NB4 (cell line): Measurements from ENCODE around the gene KIAA1217.
A peak's percentile ranks its signal among the peaks of the same experiment; 100 is the strongest.

Experiments used
- DNase-seq: peaks from one replicate; pipeline ENCODE4 v3.0.0; 2010; ENCODE audit warnings: low read depth
- H3K4me3 ChIP-seq: one replicate; pipeline ENCODE4 v1.5.1; 2011; ENCODE audit warnings: mild to moderate bottlenecking, low read depth, low read length, moderate library complexity
- CTCF ChIP-seq: IDR thresholded peaks from one replicate; pipeline ENCODE4 v1.5.1; 2012; ENCODE audit warnings: low read depth, low read length
- MYC ChIP-seq: IDR thresholded peaks from 2 replicates; pipeline ENCODE4 v1.6.1; 2011; ENCODE audit warnings: low read depth, low read length
- POLR2A ChIP-seq: IDR thresholded peaks from 2 replicates; pipeline ENCODE4 v1.6.1; 2011; ENCODE audit warnings: mild to moderate bottlenecking; ENCODE audit not compliant: insufficient read length; ENCODE audit errors: extremely low read depth
- TF ChIP-seq, protein P1 (sequence below): IDR thresholded peaks from 2 replicates; pipeline ENCODE4 v1.6.1; 2011; ENCODE audit warnings: low read depth, low read length

The KIAA1217 gene

GRCh38 chr10:24545585-24545984 is 336.6 kb downstream of the KIAA1217 start:
- DNase-seq = no peak
- H3K4me3 ChIP-seq = no peak overlapping the region
- TF ChIP-seq, protein P1, sequence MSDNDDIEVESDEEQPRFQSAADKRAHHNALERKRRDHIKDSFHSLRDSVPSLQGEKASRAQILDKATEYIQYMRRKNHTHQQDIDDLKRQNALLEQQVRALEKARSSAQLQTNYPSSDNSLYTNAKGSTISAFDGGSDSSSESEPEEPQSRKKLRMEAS = no peak
- TF ChIP-seq POLR2A = no peak
- no peak for TF ChIP-seq CTCF
- no peak for TF ChIP-seq MYC

GRCh38 chr10:24550680-24551079 is 341.7 kb downstream of the KIAA1217 start:
- DNase-seq = no peak
- TF ChIP-seq MYC = no peak
- no peak for TF ChIP-seq POLR2A
- TF ChIP-seq, protein P1 = no peak
- no peak for TF ChIP-seq CTCF
- H3K4me3 ChIP-seq = no peak overlapping the region

DNA sequence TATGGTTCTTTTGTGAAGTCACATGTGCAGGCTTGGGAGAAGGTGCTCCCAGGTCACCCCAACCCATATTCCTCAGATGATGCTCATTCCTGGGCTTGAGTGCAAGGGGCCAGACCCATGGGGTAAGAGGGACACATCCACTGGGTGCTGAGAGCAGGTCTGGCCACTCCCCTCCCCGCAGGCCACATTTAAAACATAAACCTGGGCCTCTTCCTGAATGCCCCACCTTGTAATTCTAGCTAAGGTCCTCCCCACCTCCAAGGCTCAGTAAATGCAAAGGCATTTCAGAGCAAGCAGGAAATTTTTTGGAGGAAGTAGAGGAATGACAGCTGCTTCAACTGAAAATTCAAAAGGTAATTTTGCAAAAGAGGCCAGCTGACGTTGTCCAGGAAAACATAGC is 342.2 kb downstream of the KIAA1217 start:
- H3K4me3 ChIP-seq = no peak overlapping the region
- no peak for DNase-seq
- TF ChIP-seq CTCF = no peak
- TF ChIP-seq, protein P1 = no peak
- no peak for TF ChIP-seq POLR2A
- no peak for TF ChIP-seq MYC

DNA sequence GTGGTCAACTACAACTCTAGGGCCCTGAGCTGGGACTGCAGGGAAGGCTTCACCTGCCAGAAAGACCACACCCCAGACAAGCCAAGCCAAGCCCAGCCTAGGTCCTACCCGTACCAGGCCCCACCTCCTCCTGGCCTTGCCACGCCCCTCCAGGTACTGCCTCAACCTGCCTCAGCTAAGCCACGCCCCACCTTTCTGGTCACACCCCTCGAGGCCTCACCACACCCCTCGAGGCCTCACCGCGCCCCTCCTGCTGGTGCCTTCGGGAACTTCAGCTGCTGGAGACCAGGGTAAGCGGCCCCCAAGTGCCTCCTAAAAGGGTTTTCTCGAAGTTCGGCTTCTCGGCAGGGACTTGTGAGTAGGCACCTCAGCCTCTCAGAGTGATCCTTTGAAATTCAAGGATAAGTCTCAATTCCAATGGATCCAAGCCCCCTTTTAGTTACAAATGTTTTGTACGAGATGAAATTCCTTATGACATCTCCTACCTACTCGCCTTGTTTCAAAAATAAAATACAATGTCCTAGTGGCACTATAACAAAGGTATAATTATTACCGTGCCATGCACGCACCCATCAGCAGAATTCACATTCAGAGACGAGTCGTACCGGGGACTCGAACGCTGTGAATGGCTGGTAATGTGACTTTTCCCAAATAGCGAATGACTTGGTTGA is 343.5 kb downstream of the KIAA1217 start:
- peak; percentile 4 for DNase-seq
- no peak overlapping the region for H3K4me3 ChIP-seq
- TF ChIP-seq CTCF = no peak
- TF ChIP-seq MYC = no peak
- no peak for TF ChIP-seq POLR2A
- TF ChIP-seq, protein P1 = no peak

- no peak for DNase-seq
- H3K4me3 ChIP-seq = no peak overlapping the region
- TF ChIP-seq MYC = no peak
- TF ChIP-seq CTCF = no peak
Observed at GRCh38 chr10:24553051-24553612, 344.2 kb downstream of the KIAA1217 start.

DNA sequence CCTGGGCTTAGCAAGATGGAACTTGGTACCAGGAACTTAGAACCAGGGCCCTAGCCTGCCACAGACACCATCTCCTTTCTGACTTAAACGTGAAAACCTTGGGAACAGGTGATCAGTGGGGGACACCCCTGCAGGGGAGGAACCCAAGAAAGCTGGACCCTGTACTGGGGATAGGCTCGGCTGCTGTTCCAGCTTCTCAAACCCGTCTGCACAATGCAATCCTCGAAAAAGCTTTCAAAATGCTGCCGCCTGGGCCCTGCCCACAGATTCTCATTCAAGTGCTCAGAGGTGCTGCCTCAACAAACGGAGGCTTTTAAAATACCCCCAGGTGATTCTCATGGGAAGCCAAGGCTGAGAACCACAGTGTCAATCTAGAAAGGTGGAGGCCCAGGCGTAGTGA is 345.1 kb downstream of the KIAA1217 start:
- no peak overlapping the region for H3K4me3 ChIP-seq
- no peak for TF ChIP-seq CTCF
- no peak for TF ChIP-seq MYC
- TF ChIP-seq, protein P1 = no peak
- no peak for TF ChIP-seq POLR2A

More for the DNA sequence above, 345.1 kb downstream of the KIAA1217 start:
- DNase-seq = no peak
